Esophagus muscularis mucosa (tissue), 4 donors: Measurements from ENCODE around the gene SMR3B. TPM values are rescaled to one million over a fixed set of nuclear protein-coding genes. Genes with fewer than 3 reads are reported as not detected.

Experiments
- DNase-seq: peaks from one replicate; pipeline ENCODE4 v3.0.0-alpha.2; 2017; ENCODE audit errors: extremely low spot score
- H3K27ac ChIP-seq, 4 donors: fragments of 200-600 bp; sonication (generic); replicated peaks in 1 of 4; 1 replicate in 3 of 4; 2 replicates in 1 of 4; pipeline ENCODE4 v1.5.1; 2016 to 2019; ENCODE audit warnings: mild to moderate bottlenecking in 1 of 4
- H3K27me3 ChIP-seq, 4 donors: fragments of 200-600 bp; sonication (generic); one replicate each; pipeline versions ENCODE4 v1.5.1 to v1.6.0; 2016 to 2019
- H3K36me3 ChIP-seq, 4 donors: fragments of 200-600 bp; sonication (generic); one replicate each; pipeline ENCODE4 v1.5.1; 2016 to 2019
- H3K4me1 ChIP-seq, 4 donors: fragments of 200-600 bp; sonication (generic); one replicate each; pipeline ENCODE4 v1.5.1; 2016 to 2019
- H3K4me3 ChIP-seq, 4 donors: fragments of 200-600 bp; sonication (generic); 1 replicate in 2 of 4; 2 replicates in 2 of 4; pipeline ENCODE4 v1.5.1; 2016 to 2019; ENCODE audit warnings: mild to moderate bottlenecking in 4 of 4, moderate library complexity in 1 of 4
- H3K9me3 ChIP-seq, 4 donors: fragments of 200-600 bp; sonication (generic); 1 replicate in 3 of 4; 2 replicates in 1 of 4; pipeline ENCODE4 v1.5.1; 2016 to 2019
- EP300 ChIP-seq: sonication (generic); formaldehyde crosslinking; IDR thresholded peaks from one replicate; pipeline ENCODE4 v1.6.1; 2017; ENCODE audit warnings: antibody characterized with exemption
- POLR2A ChIP-seq: fragments of 450-650 bp; IDR thresholded peaks from one replicate; pipeline ENCODE4 v1.6.1; 2017; ENCODE audit warnings: antibody characterized with exemption, moderate library complexity, mild to moderate bottlenecking, low read depth
- POLR2AphosphoS5 ChIP-seq, 2 donors: sonication (generic); formaldehyde crosslinking; IDR thresholded peaks; one replicate each; pipeline ENCODE4 v1.6.1; 2017; ENCODE audit warnings: antibody characterized with exemption in 2 of 2
- WGBS: methylation state at CpG from one replicate; pipeline ENCODE4 v1.1.5; 2018; 5-methylcytosine and 5-hydroxymethylcytosine counted together
- intact Hi-C: fragments of 100-400 bp; cut with DNase I; formaldehyde crosslinking; loops from one replicate; pipeline ENCODE4 v1.15.1; 2023
- total RNA-seq, 4 donors: library from RNA; depleted of rRNA; stranded (reverse); fragments of >200 nt; gene quantifications; one replicate each; pipeline versions ENCODE4 v1.1.0 to v1.2.1, GENCODE V29; 2016
- TF ChIP-seq, protein P1 (sequence below), 3 experiments: fragments of 200-600 bp in 2 of 3; fragments of 450-650 bp in 1 of 3; sonication (generic) in 2 of 3; IDR thresholded peaks; one replicate each; pipeline ENCODE4 v1.5.1; 2017 to 2019; ENCODE audit warnings: antibody characterized with exemption in 3 of 3, mild to moderate bottlenecking in 2 of 3, moderate library complexity in 1 of 3

SMR3B gene
- not detected for total RNA-seq

DNA sequence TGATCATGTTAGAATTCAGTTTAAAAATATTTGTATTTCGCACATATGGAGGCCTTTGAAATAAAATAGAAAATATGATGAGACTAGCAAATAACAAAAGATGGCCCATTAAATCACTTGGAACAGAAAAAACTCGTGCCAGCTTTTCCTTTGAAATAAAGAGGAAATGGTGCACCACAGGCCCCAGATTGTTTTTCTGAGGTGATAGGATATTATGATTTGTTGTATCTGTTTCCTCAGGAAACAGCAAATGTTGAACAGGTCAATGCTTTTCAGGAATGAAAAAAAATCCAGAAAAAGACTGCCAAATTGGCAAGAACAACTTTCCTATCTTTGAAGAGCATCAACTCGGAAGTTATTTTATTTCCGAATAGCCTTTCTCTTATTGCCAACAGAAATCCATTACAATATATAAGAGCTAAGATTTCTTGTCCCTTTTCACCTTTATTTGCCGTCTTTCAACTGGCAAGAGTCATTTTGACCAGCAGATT lies at the start of gene SMR3B:
Gene SMR3B (plus strand): TSS at position 441 of the 491 bp plus-strand sequence. CDS start 1,380 bp downstream, outside the sequence.
- 75% methylated on average over 5 of the region's 5 CpGs for WGBS
- DNase-seq: no peak
- Histone ChIP-seq H3K27ac (no peak within 1 kb of the TSS), H3K4me3 (no peak within 1 kb of the TSS), H3K9me3 (no peaks in the 10 kb centered on the region), H3K4me1 (no peaks in the 10 kb centered on the region), H3K36me3 (no peaks in the 10 kb centered on the region), H3K27me3 (no peaks in the 10 kb centered on the region)
- no peak for TF ChIP-seq EP300
- TF ChIP-seq, protein P1, sequence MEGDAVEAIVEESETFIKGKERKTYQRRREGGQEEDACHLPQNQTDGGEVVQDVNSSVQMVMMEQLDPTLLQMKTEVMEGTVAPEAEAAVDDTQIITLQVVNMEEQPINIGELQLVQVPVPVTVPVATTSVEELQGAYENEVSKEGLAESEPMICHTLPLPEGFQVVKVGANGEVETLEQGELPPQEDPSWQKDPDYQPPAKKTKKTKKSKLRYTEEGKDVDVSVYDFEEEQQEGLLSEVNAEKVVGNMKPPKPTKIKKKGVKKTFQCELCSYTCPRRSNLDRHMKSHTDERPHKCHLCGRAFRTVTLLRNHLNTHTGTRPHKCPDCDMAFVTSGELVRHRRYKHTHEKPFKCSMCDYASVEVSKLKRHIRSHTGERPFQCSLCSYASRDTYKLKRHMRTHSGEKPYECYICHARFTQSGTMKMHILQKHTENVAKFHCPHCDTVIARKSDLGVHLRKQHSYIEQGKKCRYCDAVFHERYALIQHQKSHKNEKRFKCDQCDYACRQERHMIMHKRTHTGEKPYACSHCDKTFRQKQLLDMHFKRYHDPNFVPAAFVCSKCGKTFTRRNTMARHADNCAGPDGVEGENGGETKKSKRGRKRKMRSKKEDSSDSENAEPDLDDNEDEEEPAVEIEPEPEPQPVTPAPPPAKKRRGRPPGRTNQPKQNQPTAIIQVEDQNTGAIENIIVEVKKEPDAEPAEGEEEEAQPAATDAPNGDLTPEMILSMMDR (IDR thresholded peaks at IDR 0.05): no peak
- TF ChIP-seq POLR2A: no peak
- TF ChIP-seq POLR2AphosphoS5 (IDR thresholded peaks at IDR 0.05): no peak
- intact Hi-C loops: no loop called here

DNA sequence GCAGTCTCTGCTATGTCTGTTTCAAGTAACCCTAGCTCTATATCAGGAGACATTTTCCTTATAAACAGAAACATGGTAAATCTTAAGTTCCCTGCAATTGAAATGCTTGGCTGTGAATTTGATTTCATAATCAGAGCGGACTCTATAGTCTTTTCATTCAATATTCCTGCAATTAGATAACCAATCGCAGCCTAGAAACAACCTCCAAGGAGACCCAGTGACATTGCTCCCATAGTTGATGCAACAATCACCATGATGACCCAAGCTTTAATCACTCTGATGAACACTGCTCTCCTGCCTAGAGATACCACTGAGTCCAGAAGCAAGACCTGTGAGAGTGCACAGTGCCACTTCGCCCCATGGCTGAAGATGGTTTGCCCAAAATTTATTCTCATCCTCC lies 48.2 kb upstream of the SMR3B start, which contains the start of gene CABS1:
Gene CABS1 (plus strand): TSS at position 301 of the 400 bp plus-strand sequence. CDS start 59 bp downstream, at position 360.
- H3K9me3 ChIP-seq: no peaks in the 10 kb centered on the region
- H3K27me3 ChIP-seq: no peaks in the 10 kb centered on the region
- TF ChIP-seq EP300: no peak
- TF ChIP-seq POLR2A: no peak
- TF ChIP-seq, protein P1 (IDR thresholded peaks at IDR 0.05): no peak
- no peak for TF ChIP-seq POLR2AphosphoS5 (IDR thresholded peaks at IDR 0.05)
- no peaks in the 10 kb centered on the region for H3K36me3 ChIP-seq
- intact Hi-C loops: no loop called here
- DNase-seq: no peak
- no peak within 1 kb of the TSS for H3K27ac ChIP-seq
- no peak within 1 kb of the TSS for H3K4me3 ChIP-seq
- no peaks in the 10 kb centered on the region for H3K4me1 ChIP-seq
- WGBS: 92% methylated on average over 3 of the region's 3 CpGs

DNA sequence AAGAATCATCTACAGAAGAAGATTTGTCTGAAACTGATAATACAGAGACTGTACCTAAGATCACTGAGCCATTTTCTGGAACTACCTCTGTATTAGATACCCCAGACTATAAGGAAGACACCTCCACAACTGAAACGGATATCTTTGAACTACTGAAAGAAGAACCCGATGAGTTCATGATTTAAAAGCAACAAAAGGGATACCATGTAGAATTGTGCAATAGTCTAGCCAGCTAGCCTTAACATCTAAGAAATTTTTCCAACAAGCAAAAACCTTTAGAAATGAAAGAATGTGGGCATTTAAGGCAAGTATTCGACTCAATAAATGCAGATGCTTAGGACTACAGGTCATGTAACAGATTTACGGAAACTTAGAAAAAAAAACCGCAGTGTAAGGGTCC lies 46.9 kb upstream of the SMR3B start:
- Histone ChIP-seq H3K9me3 (no peaks in the 10 kb centered on the region), H3K27me3 (no peaks in the 10 kb centered on the region), H3K27ac (no peak overlapping the region), H3K4me3 (no peak overlapping the region), H3K4me1 (no peaks in the 10 kb centered on the region), H3K36me3 (no peaks in the 10 kb centered on the region)
- DNase-seq: no peak
- WGBS: 82% methylated on average over 5 of the region's 5 CpGs
- TF ChIP-seq POLR2AphosphoS5 (IDR thresholded peaks at IDR 0.05): no peak
- TF ChIP-seq, protein P1 (IDR thresholded peaks at IDR 0.05): no peak
- no peak for TF ChIP-seq POLR2A
- no peak for TF ChIP-seq EP300
- intact Hi-C loops: no loop called here

DNA sequence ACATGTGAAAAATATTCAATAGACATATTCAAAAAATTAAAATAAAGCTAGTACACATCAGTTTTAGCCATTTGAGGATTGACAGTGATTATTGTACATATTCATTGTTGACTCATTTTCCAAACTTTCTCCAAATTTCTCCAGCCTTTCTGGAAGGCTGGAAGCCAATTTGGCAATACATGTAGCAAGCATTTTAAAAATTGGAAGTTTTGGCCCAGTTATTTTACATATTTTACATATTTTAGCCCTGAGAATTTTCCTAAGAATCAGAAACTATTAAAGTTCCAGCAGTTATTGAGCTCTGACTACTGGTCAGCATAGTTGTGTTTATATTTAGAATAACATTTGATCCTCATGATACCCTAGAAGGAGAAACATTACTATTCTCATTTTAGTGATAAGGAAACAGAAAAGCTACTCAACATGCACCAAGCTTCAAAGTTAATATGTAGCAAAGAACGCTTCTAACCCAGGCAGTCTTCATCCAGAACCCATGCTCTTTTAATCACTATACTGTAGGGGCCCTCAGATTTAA lies 45.0 kb upstream of the SMR3B start:
- Histone ChIP-seq H3K27ac (no peak overlapping the region), H3K9me3 (no peaks in the 10 kb centered on the region), H3K4me1 (no peaks in the 10 kb centered on the region), H3K4me3 (no peak overlapping the region), H3K36me3 (no peaks in the 10 kb centered on the region), H3K27me3 (no peaks in the 10 kb centered on the region)
- no peak for TF ChIP-seq POLR2A
- WGBS: 73% methylated on average over 1 of the region's 1 CpG
- intact Hi-C loops: no loop called here
- no peak for DNase-seq

DNA sequence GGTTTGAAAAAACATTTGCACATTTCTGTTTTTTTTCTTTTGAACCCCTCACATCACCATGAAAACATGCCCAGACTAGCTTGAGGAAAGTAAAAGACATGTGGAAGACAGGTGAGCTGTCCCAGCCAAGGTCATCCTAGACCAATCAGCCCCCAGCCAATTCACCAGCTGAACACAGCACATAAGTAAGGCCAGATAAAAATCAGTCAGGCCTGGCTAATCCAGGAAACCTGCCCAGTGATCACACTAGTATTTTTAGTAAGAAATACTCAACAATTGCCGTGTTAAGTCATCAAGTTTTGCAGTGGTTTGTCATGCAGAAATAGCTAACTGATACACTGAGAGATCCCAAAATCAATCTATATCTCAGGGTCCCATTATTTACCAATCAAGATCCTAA lies 26.7 kb upstream of the SMR3B start:
- H3K27ac ChIP-seq: no peak overlapping the region
- no peaks in the 10 kb centered on the region for H3K4me1 ChIP-seq
- WGBS: 14% methylated on average over 1 of the region's 1 CpG
- intact Hi-C loops: no loop called here
- TF ChIP-seq, protein P1 (IDR thresholded peaks at IDR 0.05): no peak
- no peak for TF ChIP-seq POLR2AphosphoS5 (IDR thresholded peaks at IDR 0.05)
- TF ChIP-seq EP300: no peak
- no peak for TF ChIP-seq POLR2A
- no peaks in the 10 kb centered on the region for H3K9me3 ChIP-seq
- no peaks in the 10 kb centered on the region for H3K27me3 ChIP-seq
- no peak overlapping the region for H3K4me3 ChIP-seq
- H3K36me3 ChIP-seq: no peaks in the 10 kb centered on the region
- DNase-seq: no peak
